HCT116 (cell line): ENCODE data around the gene COX8A. TPM values are rescaled to one million over a fixed set of nuclear protein-coding genes. Genes with fewer than 3 reads are reported as not detected.

Source experiments
- ATAC-seq: fragments of 200-7000 bp; cut with Tn5 transposase; 2 replicates; pipeline ENCODE4 v1.9.1; 2020; ENCODE audit warnings: mild to moderate bottlenecking, moderate library complexity
- BruUV-seq: library from RNA; stranded (reverse); fragments of 400-500 nt; replicated peaks from 2 replicates; lab custom pipeline; 2021; lab: Mats Ljungman, UMichigan
- CTCF ChIA-PET: fragments of 300-600 bp; sonication (Branson Sonifier 250); formaldehyde crosslinking; loops from one replicate; lab custom pipeline; 2021; ENCODE audit warnings: antibody characterized with exemption; lab: Charles Lee
- POLR2A ChIA-PET: fragments of 300-600, 350-600 bp; sonication (Branson Sonifier 250); formaldehyde crosslinking; loops from one replicate; lab custom pipeline; 2021; ENCODE audit warnings: antibody characterized with exemption; lab: Charles Lee
- RAD21 ChIA-PET, 2 experiments: fragments of 300-600 bp; sonication (Branson Sonifier 250); formaldehyde crosslinking; loops; one replicate each; lab custom pipeline; 2023; ENCODE audit warnings: low total read pairs in 2 of 2; ENCODE audit not compliant: uncharacterized antibody in 2 of 2, unreplicated experiment in 2 of 2, low non-redundant PET in 1 of 2; lab: Charles Lee
- DNase-seq: peaks from one replicate; pipeline ENCODE4 v3.0.0-alpha.2; 2010; ENCODE audit warnings: low read depth, low spot score
- H2AFZ ChIP-seq: fragments of 200-600 bp; shearing (Covaris generic), sonication (generic); 2 replicates; pipeline ENCODE4 v1.6.1; 2017; ENCODE audit warnings: low read depth, mixed run types, mixed read lengths, antibody characterized with exemption, low read length; ENCODE audit not compliant: poor library complexity, severe bottlenecking
- H3K27ac ChIP-seq: 2 replicates; pipeline ENCODE4 v1.5.1; 2012; ENCODE audit warnings: low read depth, low read length
- H3K27me3 ChIP-seq: fragments of 200-600 bp; sonication (generic); 2 replicates; pipeline ENCODE4 v1.6.1; 2016; ENCODE audit warnings: mixed run types, low read length, mixed read lengths; ENCODE audit not compliant: insufficient read depth
- H3K36me3 ChIP-seq, 2 experiments: fragments of 200-500 bp in 1 of 2; fragments of 200-600 bp in 1 of 2; sonication (Bioruptor generic) in 1 of 2; sonication (generic) in 1 of 2; 2 replicates each; pipeline versions ENCODE4 v1.5.1 to v1.6.1; 2014 to 2016; ENCODE audit warnings: low read length in 2 of 2, inconsistent platforms in 1 of 2, mixed read lengths in 1 of 2, mixed run types in 1 of 2; ENCODE audit not compliant: insufficient read depth in 2 of 2, control insufficient read depth in 1 of 2
- H3K4me1 ChIP-seq, 2 experiments: fragments of 200-600 bp in 1 of 2; sonication (generic) in 1 of 2; 2 replicates each; pipeline versions ENCODE4 v1.5.1 to v1.6.1; 2012 to 2017; ENCODE audit warnings: low read length in 2 of 2, inconsistent platforms in 1 of 2, mild to moderate bottlenecking in 1 of 2, mixed read lengths in 1 of 2, mixed run types in 1 of 2, moderate library complexity in 1 of 2; ENCODE audit not compliant: insufficient read depth in 2 of 2, control insufficient read depth in 1 of 2
- H3K4me2 ChIP-seq: fragments of 200-600 bp; sonication (generic); 2 replicates; pipeline ENCODE4 v1.6.1; 2017; ENCODE audit warnings: mixed run types, low read length, mixed read lengths
- H3K4me3 ChIP-seq, 2 experiments: fragments of 200-600 bp in 1 of 2; sonication (generic) in 1 of 2; replicated peaks in 1 of 2; 2 replicates each; pipeline ENCODE4 v1.5.1; 2011 to 2016; ENCODE audit warnings: low read length in 2 of 2, control low read depth in 1 of 2, low read depth in 1 of 2, mild to moderate bottlenecking in 1 of 2, mixed read lengths in 1 of 2, mixed run types in 1 of 2
- H3K79me2 ChIP-seq: fragments of 200-600 bp; sonication (generic); 2 replicates; pipeline ENCODE4 v1.6.1; 2017; ENCODE audit warnings: mild to moderate bottlenecking, mixed run types, low read length, moderate library complexity, mixed read lengths; ENCODE audit not compliant: insufficient read depth
- H3K9ac ChIP-seq: fragments of 200-600 bp; sonication (generic); 2 replicates; pipeline ENCODE4 v1.6.1; 2016; ENCODE audit warnings: low read length, mixed read lengths
- H3K9me2 ChIP-seq: fragments of 200-600 bp; sonication (generic), shearing (Covaris generic); 2 replicates; pipeline ENCODE4 v1.6.1; 2017; ENCODE audit warnings: mixed run types, mild to moderate bottlenecking, moderate library complexity; ENCODE audit not compliant: insufficient read depth
- H3K9me3 ChIP-seq, 2 experiments: fragments of 200-500 bp in 1 of 2; fragments of 200-600 bp in 1 of 2; sonication (Bioruptor generic) in 1 of 2; sonication (generic) in 1 of 2; 2 replicates each; pipeline ENCODE4 v1.6.1; 2014 to 2017; ENCODE audit warnings: low read length in 2 of 2, mixed read lengths in 2 of 2, inconsistent platforms in 1 of 2, low read depth in 1 of 2, mild to moderate bottlenecking in 1 of 2, mixed run types in 1 of 2, moderate library complexity in 1 of 2; ENCODE audit not compliant: control insufficient read depth in 1 of 2, insufficient read depth in 1 of 2
- H4K20me1 ChIP-seq: fragments of 200-600 bp; sonication (generic), shearing (Covaris generic); 2 replicates; pipeline ENCODE4 v1.6.1; 2017; ENCODE audit warnings: mixed run types, mild to moderate bottlenecking, moderate library complexity; ENCODE audit not compliant: insufficient read depth
- CEBPB ChIP-seq: IDR thresholded peaks from 2 replicates; pipeline ENCODE4 v1.6.1; 2012; ENCODE audit warnings: low read depth
- EGR1 ChIP-seq: IDR thresholded peaks from 2 replicates; pipeline ENCODE4 v1.6.1; 2012; ENCODE audit warnings: low read depth
- ELF1 ChIP-seq: IDR thresholded peaks from 2 replicates; pipeline ENCODE4 v1.6.1; 2012; ENCODE audit warnings: low read depth, borderline replicate concordance
- EZH2 ChIP-seq: fragments of 200-600 bp; sonication (generic); IDR thresholded peaks from 2 replicates; pipeline ENCODE4 v1.6.1; 2017; ENCODE audit warnings: antibody characterized with exemption, mixed run types
- FOSL1 ChIP-seq: IDR thresholded peaks from 2 replicates; pipeline ENCODE4 v1.6.1; 2012; ENCODE audit warnings: low read depth
- JUND ChIP-seq: IDR thresholded peaks from 2 replicates; pipeline ENCODE4 v1.6.1; 2012
- POLR2A ChIP-seq: IDR thresholded peaks from 2 replicates; pipeline ENCODE4 v1.7.0; 2011; ENCODE audit warnings: borderline replicate concordance; ENCODE audit not compliant: insufficient read depth, insufficient read length; ENCODE audit errors: extremely low read depth
- POLR2AphosphoS5 ChIP-seq: IDR thresholded peaks from 2 replicates; pipeline ENCODE4 v1.6.1; 2011; ENCODE audit warnings: mild to moderate bottlenecking, low read depth, low read length, moderate library complexity
- RAD21 ChIP-seq: IDR thresholded peaks from 2 replicates; pipeline ENCODE4 v1.6.1; 2012; ENCODE audit warnings: low read depth, mild to moderate bottlenecking
- SIN3A ChIP-seq: IDR thresholded peaks from 2 replicates; pipeline ENCODE4 v1.6.1; 2012; ENCODE audit warnings: low read depth
- SP1 ChIP-seq: IDR thresholded peaks from 2 replicates; pipeline ENCODE4 v1.6.1; 2012; ENCODE audit warnings: low read depth
- SRF ChIP-seq: IDR thresholded peaks from 2 replicates; pipeline ENCODE4 v1.6.1; 2012; ENCODE audit warnings: low read depth
- TCF7L2 ChIP-seq: IDR thresholded peaks from 2 replicates; pipeline ENCODE4 v1.7.0; 2011; ENCODE audit warnings: borderline replicate concordance, inconsistent platforms; ENCODE audit not compliant: insufficient read depth, insufficient read length; ENCODE audit errors: extremely low read depth
- YY1 ChIP-seq: IDR thresholded peaks from 2 replicates; pipeline ENCODE4 v1.6.1; 2011; ENCODE audit warnings: low read length, low read depth, moderate library complexity, mild to moderate bottlenecking; ENCODE audit not compliant: insufficient replicate concordance; ENCODE audit errors: extremely low read depth
- ZFX ChIP-seq: fragments of 450-650 bp; IDR thresholded peaks from 2 replicates; pipeline ENCODE4 v1.6.1; 2017
- ZNF274 ChIP-seq: fragments of 200-500 bp; sonication (Bioruptor generic); IDR thresholded peaks from 2 replicates; pipeline ENCODE4 v1.6.1; 2014; ENCODE audit warnings: mild to moderate bottlenecking, low read depth, low read length, inconsistent platforms
- intact Hi-C: fragments of 100-400 bp; cut with micrococcal nuclease; formaldehyde crosslinking; loops from 2 replicates; pipeline ENCODE4 v1.10.0; 2022
- total RNA-seq: library from RNA; stranded (reverse); gene quantifications from one replicate; pipeline ENCODE4 v1.2.1, GENCODE V29; 2021; ENCODE audit not compliant: unreplicated experiment
- TF ChIP-seq, protein P1 (sequence below): IDR thresholded peaks from 2 replicates; pipeline ENCODE4 v1.6.1; 2012
- TF ChIP-seq, protein P2 (sequence below): IDR thresholded peaks from 2 replicates; pipeline ENCODE4 v1.6.1; 2012
- TF ChIP-seq, protein P3 (sequence below): IDR thresholded peaks from 2 replicates; pipeline ENCODE4 v1.6.1; 2011; ENCODE audit warnings: mild to moderate bottlenecking, low read length, moderate library complexity; ENCODE audit not compliant: insufficient replicate concordance; ENCODE audit errors: extremely low read depth
- TF ChIP-seq, protein P4 (sequence below): IDR thresholded peaks from 2 replicates; pipeline ENCODE4 v1.6.1; 2012; ENCODE audit warnings: low read depth

COX8A gene
- total RNA-seq, 1 experiment from 2014 or later, result 536 TPM

DNA sequence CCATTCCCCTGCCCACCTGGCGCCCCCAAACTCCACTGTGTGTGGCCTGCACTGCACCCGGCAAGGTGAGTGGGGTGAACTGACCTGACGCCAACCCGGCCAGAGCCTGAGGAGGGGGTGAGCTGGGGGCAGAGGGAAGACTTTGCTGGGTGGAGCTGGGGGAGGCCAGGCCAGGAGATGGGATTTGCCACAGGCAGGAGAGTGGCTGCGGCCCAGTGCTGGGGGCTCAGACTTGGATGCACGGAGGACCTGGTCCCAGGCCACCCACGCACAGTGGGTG, 43.5 kb downstream of the COX8A start:
- no peak for TF ChIP-seq SIN3A
- TF ChIP-seq, protein P1, sequence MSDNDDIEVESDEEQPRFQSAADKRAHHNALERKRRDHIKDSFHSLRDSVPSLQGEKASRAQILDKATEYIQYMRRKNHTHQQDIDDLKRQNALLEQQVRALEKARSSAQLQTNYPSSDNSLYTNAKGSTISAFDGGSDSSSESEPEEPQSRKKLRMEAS, result no peak
- no peak for TF ChIP-seq SP1
- no peak for TF ChIP-seq POLR2A
- no peak for TF ChIP-seq JUND
- no peak for TF ChIP-seq ZFX
- TF ChIP-seq TCF7L2, result no peak
- TF ChIP-seq, protein P2, sequence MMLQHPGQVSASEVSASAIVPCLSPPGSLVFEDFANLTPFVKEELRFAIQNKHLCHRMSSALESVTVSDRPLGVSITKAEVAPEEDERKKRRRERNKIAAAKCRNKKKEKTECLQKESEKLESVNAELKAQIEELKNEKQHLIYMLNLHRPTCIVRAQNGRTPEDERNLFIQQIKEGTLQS, result no peak
- no peak for TF ChIP-seq POLR2AphosphoS5
- TF ChIP-seq ELF1, result no peak
- TF ChIP-seq ZNF274, result no peak
- TF ChIP-seq EGR1, result no peak
- TF ChIP-seq CEBPB, result no peak
- TF ChIP-seq, protein P3, sequence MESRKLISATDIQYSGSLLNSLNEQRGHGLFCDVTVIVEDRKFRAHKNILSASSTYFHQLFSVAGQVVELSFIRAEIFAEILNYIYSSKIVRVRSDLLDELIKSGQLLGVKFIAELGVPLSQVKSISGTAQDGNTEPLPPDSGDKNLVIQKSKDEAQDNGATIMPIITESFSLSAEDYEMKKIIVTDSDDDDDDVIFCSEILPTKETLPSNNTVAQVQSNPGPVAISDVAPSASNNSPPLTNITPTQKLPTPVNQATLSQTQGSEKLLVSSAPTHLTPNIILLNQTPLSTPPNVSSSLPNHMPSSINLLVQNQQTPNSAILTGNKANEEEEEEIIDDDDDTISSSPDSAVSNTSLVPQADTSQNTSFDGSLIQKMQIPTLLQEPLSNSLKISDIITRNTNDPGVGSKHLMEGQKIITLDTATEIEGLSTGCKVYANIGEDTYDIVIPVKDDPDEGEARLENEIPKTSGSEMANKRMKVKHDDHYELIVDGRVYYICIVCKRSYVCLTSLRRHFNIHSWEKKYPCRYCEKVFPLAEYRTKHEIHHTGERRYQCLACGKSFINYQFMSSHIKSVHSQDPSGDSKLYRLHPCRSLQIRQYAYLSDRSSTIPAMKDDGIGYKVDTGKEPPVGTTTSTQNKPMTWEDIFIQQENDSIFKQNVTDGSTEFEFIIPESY, result no peak
- TF ChIP-seq RAD21, result no peak
- no peak for TF ChIP-seq EZH2
- TF ChIP-seq, protein P4, sequence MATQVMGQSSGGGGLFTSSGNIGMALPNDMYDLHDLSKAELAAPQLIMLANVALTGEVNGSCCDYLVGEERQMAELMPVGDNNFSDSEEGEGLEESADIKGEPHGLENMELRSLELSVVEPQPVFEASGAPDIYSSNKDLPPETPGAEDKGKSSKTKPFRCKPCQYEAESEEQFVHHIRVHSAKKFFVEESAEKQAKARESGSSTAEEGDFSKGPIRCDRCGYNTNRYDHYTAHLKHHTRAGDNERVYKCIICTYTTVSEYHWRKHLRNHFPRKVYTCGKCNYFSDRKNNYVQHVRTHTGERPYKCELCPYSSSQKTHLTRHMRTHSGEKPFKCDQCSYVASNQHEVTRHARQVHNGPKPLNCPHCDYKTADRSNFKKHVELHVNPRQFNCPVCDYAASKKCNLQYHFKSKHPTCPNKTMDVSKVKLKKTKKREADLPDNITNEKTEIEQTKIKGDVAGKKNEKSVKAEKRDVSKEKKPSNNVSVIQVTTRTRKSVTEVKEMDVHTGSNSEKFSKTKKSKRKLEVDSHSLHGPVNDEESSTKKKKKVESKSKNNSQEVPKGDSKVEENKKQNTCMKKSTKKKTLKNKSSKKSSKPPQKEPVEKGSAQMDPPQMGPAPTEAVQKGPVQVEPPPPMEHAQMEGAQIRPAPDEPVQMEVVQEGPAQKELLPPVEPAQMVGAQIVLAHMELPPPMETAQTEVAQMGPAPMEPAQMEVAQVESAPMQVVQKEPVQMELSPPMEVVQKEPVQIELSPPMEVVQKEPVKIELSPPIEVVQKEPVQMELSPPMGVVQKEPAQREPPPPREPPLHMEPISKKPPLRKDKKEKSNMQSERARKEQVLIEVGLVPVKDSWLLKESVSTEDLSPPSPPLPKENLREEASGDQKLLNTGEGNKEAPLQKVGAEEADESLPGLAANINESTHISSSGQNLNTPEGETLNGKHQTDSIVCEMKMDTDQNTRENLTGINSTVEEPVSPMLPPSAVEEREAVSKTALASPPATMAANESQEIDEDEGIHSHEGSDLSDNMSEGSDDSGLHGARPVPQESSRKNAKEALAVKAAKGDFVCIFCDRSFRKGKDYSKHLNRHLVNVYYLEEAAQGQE, result no peak
- TF ChIP-seq SRF, result no peak
- no peak for TF ChIP-seq YY1
- no peak for TF ChIP-seq FOSL1
- no peak for ATAC-seq
- no TSS peak for BruUV-seq
- intact Hi-C loops, result no loop called here
- Histone ChIP-seq H2AFZ (no peak overlapping the region), H3K27ac (no peak overlapping the region), H3K9me3 (no peaks in the 10 kb centered on the region), H4K20me1 (no peaks in the 10 kb centered on the region), H3K4me3 (no peak overlapping the region), H3K79me2 (no peaks in the 10 kb centered on the region), H3K27me3 (no peaks in the 10 kb centered on the region), H3K9ac (no peak overlapping the region), H3K4me2 (no peak overlapping the region), H3K4me1 (no peaks in the 10 kb centered on the region), H3K36me3 (no peaks in the 10 kb centered on the region), H3K9me2 (no peaks in the 10 kb centered on the region)
- ChIA-PET RAD21 (no interaction called here), POLR2A (no interaction called here), CTCF (no interaction called here)
- DNase-seq, result no peak
